Measurements from ENCODE around the gene PTPN4.

PTPN4 gene

GRCh38 chr2:120029672-120030640 is 270.2 kb downstream of the PTPN4 start:
- in situ Hi-C loops (cut with MboI; ENCODE audit: low pct_unique_long_range_greater_than_20kb, low sequenced_read_pairs): no loop called here
- no peak for DNase-seq

- in situ Hi-C loops (cut with MboI; ENCODE audit: low pct_unique_long_range_greater_than_20kb, low sequenced_read_pairs): no loop called here
- DNase-seq: no peak
Measured at GRCh38 chr2:120032297-120032696, 272.6 kb downstream of the PTPN4 start.
